K562 (cell line): ENCODE results near the gene SIGLEC9. TPM values are rescaled to one million over a fixed set of nuclear protein-coding genes. Genes with fewer than 3 reads are reported as not detected.
A peak's percentile ranks its signal among the peaks of the same experiment; 100 is the strongest.

Source experiments
- ATF6 ChIP-seq: sonication (generic); formaldehyde crosslinking; IDR thresholded peaks from 2 replicates; pipeline ENCODE4 v1.4.0; 2020; ENCODE audit warnings: mild to moderate bottlenecking, missing genetic modification reagents
- ESRRB ChIP-seq: fragments of 250-450 bp; sonication (Bioruptor Pico); IDR thresholded peaks from 2 replicates; pipeline ENCODE4 v1.5.0; 2020; ENCODE audit warnings: mild to moderate bottlenecking, moderate library complexity, borderline replicate concordance
- FOXK2 ChIP-seq, 2 experiments: fragments of 450-650 bp; IDR thresholded peaks in 1 of 2; conservative IDR thresholded peaks in 1 of 2; 2 replicates each; pipeline ENCODE4 v1.6.1; 2016; ENCODE audit warnings: low read depth in 2 of 2, mild to moderate bottlenecking in 1 of 2
- GATAD2A ChIP-seq: fragments of 450-650 bp; IDR thresholded peaks from 2 replicates; pipeline ENCODE4 v1.6.1; 2017
- HMGN3 ChIP-seq: IDR thresholded peaks from 2 replicates; pipeline ENCODE4 v1.6.1; 2011; ENCODE audit warnings: borderline replicate concordance, low read depth, mild to moderate bottlenecking, mixed read lengths, low read length; ENCODE audit not compliant: insufficient read length; ENCODE audit errors: extremely low read depth
- KAT8 ChIP-seq: fragments of 450-650 bp; IDR thresholded peaks from 2 replicates; pipeline ENCODE4 v1.6.1; 2016; ENCODE audit warnings: low read depth, mild to moderate bottlenecking
- MBD2 ChIP-seq: sonication (generic); IDR thresholded peaks from 2 replicates; pipeline ENCODE4 v1.6.1; 2016; ENCODE audit warnings: low read depth, borderline replicate concordance
- NR2F6 ChIP-seq: fragments of 450-650 bp; formaldehyde crosslinking; IDR thresholded peaks from 2 replicates; pipeline ENCODE4 v1.4.0; 2020; ENCODE audit warnings: mild to moderate bottlenecking
- NUFIP1 ChIP-seq: fragments of 450-650 bp; IDR thresholded peaks from 2 replicates; pipeline ENCODE4 v1.6.1; 2018; ENCODE audit not compliant: partially characterized antibody
- SMAD3 ChIP-seq: fragments of 450-650 bp; formaldehyde crosslinking; conservative IDR thresholded peaks from 2 replicates; pipeline ENCODE4 v1.4.0; 2020; ENCODE audit warnings: mild to moderate bottlenecking
- WHSC1 ChIP-seq: IDR thresholded peaks from one replicate; pipeline ENCODE4 v1.6.1; 2012; ENCODE audit warnings: low read length, control low read depth, inconsistent platforms
- ZNF274 ChIP-seq: IDR thresholded peaks from 2 replicates; pipeline ENCODE4 v1.6.1; 2011; ENCODE audit warnings: low read depth, mild to moderate bottlenecking, low read length, moderate library complexity, borderline replicate concordance
- ZNF445 ChIP-seq: fragments of 250-450 bp; sonication (Bioruptor Pico); IDR thresholded peaks from 2 replicates; pipeline ENCODE4 v1.4.0; 2020; ENCODE audit warnings: low read depth, mild to moderate bottlenecking, moderate library complexity
- ZNF76 ChIP-seq: fragments of 250-450 bp; sonication (Bioruptor Pico); IDR thresholded peaks from 2 replicates; pipeline ENCODE4 v1.4.0; 2020; ENCODE audit warnings: mild to moderate bottlenecking, moderate library complexity, borderline replicate concordance
- ZNF766 ChIP-seq: fragments of 200-800 bp; sonication (Bioruptor generic); conservative IDR thresholded peaks from 2 replicates; pipeline ENCODE4 v1.6.1; 2016; ENCODE audit warnings: missing genetic modification characterization, missing compliant biosample characterization
- polyA plus RNA-seq, 8 experiments: library from polyadenylated mRNA; depleted of rRNA in 4 of 8; stranded (reverse) in 5 of 8; unstranded in 3 of 8; fragments of >200 nt; fragmentation: Nextera tagmentation in 2 of 8; fragmentation: Illumina TruSeq in 1 of 8; extraction: Ambion mirVana in 2 of 8; extraction: Trizol in 1 of 8; gene quantifications; 2 replicates each; pipeline versions ENCODE4 v1.2.1 to v1.2.3, GENCODE V29; 2011 to 2014; ENCODE audit warnings: inconsistent platforms in 1 of 8, missing spikeins in 1 of 8
- total RNA-seq, 7 experiments: library from RNA; depleted of rRNA in 6 of 7; stranded (reverse); fragments of >200 nt in 6 of 7; fragmentation: Illumina TruSeq in 2 of 7; extraction: Trizol in 2 of 7; gene quantifications; 2 replicates each; pipeline versions ENCODE4 v1.2.1 to v1.2.3, GENCODE V29; 2011 to 2021; ENCODE audit warnings: low replicate concordance in 1 of 7
- TF ChIP-seq, protein P1 (sequence below): fragments of 450-650 bp; IDR thresholded peaks from 2 replicates; pipeline ENCODE4 v1.6.1; 2016; ENCODE audit warnings: low read depth, mild to moderate bottlenecking, moderate library complexity
- TF ChIP-seq, protein P2 (sequence below), 2 experiments: fragments of 450-650 bp; IDR thresholded peaks; 2 replicates each; pipeline ENCODE4 v1.6.1; 2018; ENCODE audit warnings: mild to moderate bottlenecking in 2 of 2, low read depth in 1 of 2; ENCODE audit not compliant: partially characterized antibody in 2 of 2
- TF ChIP-seq, protein P3 (sequence below): fragments of 450-650 bp; formaldehyde crosslinking; IDR thresholded peaks from 2 replicates; pipeline ENCODE4 v1.4.0; 2020; ENCODE audit warnings: mild to moderate bottlenecking, moderate library complexity
- TF ChIP-seq, protein P4 (sequence below): fragments of 250-450 bp; sonication (Bioruptor Pico); IDR thresholded peaks from 2 replicates; pipeline ENCODE4 v1.5.0; 2021

SIGLEC9 gene
- total and polyA plus RNA-seq, 9 of the 15 experiments (the other 6 are each of a cell fraction or from before 2014, with no cell fraction given), result 0.09 to 0.34 (median 0.22) TPM; not detected in 4

DNA sequence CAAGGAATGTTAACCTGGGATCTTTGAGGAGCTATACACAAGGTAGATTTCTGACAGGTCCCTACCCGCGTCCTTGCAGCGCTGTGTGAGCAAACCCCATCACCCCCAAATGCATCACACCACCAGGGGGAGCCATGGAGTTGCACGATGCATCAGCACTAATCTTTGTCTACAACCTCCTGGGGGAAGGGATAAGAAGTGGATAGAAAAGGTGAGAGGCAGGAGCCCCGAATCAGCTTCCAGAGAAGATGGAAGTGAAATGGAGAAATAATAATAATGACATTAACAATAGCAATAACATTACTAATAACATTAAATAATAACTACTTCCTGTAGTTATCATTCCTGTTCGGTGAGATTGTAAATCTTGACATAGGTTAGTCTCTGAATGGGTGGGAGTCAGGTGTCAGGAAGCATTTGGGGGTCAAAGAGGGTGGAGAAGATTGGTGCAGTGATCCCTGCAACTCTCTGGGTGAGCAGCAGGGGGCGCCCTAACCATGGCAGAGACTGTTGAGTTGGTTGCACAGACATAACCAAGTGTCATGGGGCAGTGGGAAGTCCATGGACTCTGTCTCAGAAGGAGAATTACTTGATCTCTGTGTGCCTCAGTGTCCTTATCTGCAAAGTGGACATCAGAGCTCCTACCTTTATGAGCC, 33.9 kb downstream of the SIGLEC9 start (continued):
- TF ChIP-seq ATF6 (CRISPR knock-in tag) (no peak), KAT8 (no peak), NR2F6 (no peak), WHSC1 (no peak), NUFIP1 (no peak), ZNF274 (no peak), HMGN3 (no peak), MBD2 (no peak), ESRRB (CRISPR knock-in tag) (no peak), ZNF445 (no peak), ZNF76 (CRISPR knock-in tag) (no peak), SMAD3 (no peak), ZNF766 (CRISPR knock-in tag) (peak; percentile 58; the same call in 1 of the 2 replicates), GATAD2A (no peak), FOXK2 (conservative IDR thresholded peaks at IDR 0.05 in 1 of 2, IDR thresholded peaks at IDR 0.05 in 1 of 2; ENCODE audit: low read depth in 2 of 2) (no peak; a peak in 1 of 4 replicates)
- TF ChIP-seq, protein P1, sequence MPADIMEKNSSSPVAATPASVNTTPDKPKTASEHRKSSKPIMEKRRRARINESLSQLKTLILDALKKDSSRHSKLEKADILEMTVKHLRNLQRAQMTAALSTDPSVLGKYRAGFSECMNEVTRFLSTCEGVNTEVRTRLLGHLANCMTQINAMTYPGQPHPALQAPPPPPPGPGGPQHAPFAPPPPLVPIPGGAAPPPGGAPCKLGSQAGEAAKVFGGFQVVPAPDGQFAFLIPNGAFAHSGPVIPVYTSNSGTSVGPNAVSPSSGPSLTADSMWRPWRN, result no peak
- TF ChIP-seq, protein P2, sequence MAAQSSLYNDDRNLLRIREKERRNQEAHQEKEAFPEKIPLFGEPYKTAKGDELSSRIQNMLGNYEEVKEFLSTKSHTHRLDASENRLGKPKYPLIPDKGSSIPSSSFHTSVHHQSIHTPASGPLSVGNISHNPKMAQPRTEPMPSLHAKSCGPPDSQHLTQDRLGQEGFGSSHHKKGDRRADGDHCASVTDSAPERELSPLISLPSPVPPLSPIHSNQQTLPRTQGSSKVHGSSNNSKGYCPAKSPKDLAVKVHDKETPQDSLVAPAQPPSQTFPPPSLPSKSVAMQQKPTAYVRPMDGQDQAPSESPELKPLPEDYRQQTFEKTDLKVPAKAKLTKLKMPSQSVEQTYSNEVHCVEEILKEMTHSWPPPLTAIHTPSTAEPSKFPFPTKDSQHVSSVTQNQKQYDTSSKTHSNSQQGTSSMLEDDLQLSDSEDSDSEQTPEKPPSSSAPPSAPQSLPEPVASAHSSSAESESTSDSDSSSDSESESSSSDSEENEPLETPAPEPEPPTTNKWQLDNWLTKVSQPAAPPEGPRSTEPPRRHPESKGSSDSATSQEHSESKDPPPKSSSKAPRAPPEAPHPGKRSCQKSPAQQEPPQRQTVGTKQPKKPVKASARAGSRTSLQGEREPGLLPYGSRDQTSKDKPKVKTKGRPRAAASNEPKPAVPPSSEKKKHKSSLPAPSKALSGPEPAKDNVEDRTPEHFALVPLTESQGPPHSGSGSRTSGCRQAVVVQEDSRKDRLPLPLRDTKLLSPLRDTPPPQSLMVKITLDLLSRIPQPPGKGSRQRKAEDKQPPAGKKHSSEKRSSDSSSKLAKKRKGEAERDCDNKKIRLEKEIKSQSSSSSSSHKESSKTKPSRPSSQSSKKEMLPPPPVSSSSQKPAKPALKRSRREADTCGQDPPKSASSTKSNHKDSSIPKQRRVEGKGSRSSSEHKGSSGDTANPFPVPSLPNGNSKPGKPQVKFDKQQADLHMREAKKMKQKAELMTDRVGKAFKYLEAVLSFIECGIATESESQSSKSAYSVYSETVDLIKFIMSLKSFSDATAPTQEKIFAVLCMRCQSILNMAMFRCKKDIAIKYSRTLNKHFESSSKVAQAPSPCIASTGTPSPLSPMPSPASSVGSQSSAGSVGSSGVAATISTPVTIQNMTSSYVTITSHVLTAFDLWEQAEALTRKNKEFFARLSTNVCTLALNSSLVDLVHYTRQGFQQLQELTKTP (IDR thresholded peaks at IDR 0.05; ENCODE audit: low read depth in 1 of 2, partially characterized antibody in 2 of 2), result no peak
- TF ChIP-seq, protein P3, sequence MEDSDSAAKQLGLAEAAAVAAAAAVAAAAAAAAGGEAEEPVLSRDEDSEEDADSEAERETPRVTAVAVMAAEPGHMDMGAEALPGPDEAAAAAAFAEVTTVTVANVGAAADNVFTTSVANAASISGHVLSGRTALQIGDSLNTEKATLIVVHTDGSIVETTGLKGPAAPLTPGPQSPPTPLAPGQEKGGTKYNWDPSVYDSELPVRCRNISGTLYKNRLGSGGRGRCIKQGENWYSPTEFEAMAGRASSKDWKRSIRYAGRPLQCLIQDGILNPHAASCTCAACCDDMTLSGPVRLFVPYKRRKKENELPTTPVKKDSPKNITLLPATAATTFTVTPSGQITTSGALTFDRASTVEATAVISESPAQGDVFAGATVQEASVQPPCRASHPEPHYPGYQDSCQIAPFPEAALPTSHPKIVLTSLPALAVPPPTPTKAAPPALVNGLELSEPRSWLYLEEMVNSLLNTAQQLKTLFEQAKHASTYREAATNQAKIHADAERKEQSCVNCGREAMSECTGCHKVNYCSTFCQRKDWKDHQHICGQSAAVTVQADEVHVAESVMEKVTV (CRISPR knock-in tag), result peak; percentile 77
- TF ChIP-seq, protein P4, sequence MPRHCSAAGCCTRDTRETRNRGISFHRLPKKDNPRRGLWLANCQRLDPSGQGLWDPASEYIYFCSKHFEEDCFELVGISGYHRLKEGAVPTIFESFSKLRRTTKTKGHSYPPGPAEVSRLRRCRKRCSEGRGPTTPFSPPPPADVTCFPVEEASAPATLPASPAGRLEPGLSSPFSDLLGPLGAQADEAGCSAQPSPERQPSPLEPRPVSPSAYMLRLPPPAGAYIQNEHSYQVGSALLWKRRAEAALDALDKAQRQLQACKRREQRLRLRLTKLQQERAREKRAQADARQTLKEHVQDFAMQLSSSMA (CRISPR knock-in tag), result no peak
